Inferior parietal cortex (tissue), 1 donor: ENCODE measurements around the gene ZSCAN18.
A peak's percentile ranks its signal among the peaks of the same experiment; 100 is the strongest.

Experiments
- DNase-seq: peaks from one replicate; pipeline ENCODE4 v3.0.0-alpha.2; 2016; ENCODE audit errors: extremely low spot score

ZSCAN18 gene

DNA sequence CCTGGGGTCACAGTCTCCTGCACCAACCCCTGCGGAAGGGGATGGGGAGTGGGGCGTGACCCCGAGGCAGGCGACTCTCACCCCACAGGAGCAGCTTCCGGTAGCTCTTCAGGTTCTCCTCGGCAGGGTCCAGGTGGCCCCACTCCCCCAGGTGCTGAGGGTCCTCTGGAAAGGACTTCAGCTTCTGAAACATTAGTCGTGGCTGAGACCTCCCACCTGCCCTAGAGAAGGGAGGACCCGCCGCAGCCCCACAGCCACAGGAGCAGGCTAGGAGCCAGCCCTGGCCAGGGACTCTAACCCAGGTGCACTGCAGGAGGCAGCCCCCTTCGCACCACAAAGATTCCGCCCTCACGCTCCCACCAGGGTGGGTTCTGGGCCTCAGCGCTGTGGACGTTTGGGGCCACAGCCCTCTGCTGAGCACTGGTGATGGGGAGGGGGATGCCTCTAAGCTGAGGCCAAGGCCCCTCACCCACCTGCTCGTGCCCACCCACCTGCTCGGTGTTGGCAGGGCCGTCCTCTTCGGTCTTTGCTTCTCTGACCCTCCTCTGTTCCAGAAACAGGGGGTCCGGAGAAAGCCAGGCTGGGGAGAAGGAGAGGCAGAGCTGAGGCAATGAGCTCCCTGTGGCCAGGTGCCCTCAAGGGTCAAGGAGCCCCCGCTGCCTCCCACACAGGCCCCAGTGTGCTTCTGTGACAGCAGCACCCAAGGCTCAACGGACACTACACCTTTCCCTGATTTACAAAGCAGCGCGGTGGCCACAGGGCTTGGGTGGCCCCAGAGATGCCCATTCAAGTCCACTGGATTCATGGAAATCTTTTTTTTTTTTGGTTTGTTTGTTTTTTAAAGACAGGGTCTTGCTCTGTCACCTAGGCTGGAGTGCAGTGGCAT is 11.0 kb downstream of the ZSCAN18 start:
- no peak for DNase-seq

DNA sequence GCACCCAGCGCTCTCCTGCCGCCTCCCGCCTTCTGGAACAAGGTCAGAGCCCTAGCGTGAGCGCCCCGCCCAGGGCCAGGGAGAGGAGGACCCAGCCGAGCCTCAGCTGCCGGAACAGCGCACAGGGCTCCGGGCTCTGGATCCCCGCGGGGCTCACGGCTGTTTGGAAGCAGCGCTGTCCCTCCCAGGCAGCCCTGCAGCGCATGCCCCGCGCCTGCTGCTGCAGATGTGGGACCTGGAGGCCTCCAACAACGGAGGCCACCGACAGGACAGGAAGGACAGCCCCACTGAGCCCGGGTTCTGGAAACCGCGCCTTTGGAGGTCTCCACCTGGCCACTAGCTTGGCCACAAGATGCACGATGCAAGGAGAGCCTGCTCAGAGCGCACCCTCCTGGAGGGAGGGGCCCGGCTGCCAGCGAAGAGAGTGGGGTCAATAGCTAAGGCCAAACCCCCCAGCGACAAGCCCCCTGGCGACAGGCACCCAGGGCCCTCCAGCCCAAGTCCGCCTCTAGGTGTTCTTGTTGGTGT is 12.6 kb downstream of the ZSCAN18 start:
- DNase-seq = no peak

DNA sequence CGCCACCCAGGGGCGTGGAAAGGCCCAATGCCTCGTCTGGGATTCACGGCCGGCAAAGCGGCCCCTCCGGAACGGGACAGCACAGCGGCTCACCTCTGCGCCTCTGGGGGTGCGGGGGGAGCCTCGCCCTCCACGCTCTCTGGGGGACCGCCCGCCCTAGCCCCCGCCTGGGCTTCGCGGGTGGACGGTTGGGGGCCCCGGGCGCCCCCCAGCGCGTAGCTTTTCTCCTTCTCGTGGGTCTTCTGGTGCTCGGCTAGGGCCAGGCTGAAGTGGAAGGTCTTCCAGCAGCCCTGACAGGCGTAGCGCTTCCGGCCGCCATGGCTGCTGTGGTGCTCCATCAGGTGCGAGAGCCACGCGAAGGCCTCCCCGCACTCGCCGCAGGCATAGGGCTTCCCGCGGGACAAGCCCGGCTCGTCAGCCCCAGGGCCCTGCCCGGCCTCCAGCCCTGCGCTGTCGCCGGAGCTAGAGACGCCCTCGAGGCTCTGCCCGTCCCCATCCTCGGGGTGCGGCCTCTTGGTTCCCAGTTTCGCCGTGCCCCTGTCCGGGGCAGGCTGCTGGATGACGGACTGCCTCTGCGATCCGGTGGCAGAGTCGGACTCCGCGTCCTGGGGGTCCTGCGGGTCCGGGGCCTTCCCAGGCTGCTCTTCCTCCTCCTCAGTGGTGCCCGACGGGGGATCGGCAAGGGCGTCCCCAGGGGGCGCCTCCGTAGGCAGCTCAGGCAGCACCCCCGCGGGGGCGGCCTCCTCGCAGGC is 13.3 kb downstream of the ZSCAN18 start:
- DNase-seq = no peak

DNA sequence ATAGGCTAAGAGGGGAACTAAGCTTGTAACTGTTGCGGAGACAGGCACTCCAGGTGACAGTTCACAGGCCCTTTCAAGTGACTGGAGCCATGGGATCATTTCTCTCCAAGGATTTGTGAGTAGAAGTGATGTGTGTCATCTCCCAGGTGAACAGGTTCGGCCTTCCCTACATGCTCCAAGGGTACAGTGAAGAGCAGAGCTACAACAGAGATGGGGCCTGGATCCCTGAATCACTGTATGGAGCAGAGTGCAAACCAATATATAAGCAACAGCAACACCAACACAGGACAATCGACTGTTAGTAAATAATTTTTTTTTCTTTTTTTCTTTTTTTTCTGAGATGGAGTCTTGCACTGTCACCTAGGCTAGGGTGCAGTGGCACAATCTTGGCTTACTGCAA is 15.0 kb downstream of the ZSCAN18 start:
- no peak for DNase-seq

DNA sequence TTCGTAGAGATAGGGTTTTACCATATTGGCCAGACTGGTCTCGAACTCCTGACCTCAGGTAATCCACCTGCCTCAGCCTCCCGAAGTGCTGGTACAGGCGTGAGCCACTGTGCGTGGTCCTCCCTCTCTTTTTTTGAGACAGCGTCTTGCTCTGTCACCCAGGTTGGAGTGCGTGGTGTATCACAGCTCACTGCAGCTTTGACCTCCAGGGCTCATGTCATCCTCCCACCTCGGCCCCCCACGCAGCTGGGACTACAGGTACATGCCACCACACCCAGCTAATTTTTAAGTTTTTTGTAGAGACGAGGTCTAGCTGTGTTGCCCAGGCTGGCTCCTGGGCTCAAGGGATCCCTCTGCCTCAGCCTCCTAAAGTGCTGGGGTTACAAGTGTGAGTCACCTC is 18.2 kb downstream of the ZSCAN18 start:
- DNase-seq = no peak

GRCh38 chr19:58067240-58067912 is 30.7 kb downstream of the ZSCAN18 start:
- DNase-seq = no peak

DNA sequence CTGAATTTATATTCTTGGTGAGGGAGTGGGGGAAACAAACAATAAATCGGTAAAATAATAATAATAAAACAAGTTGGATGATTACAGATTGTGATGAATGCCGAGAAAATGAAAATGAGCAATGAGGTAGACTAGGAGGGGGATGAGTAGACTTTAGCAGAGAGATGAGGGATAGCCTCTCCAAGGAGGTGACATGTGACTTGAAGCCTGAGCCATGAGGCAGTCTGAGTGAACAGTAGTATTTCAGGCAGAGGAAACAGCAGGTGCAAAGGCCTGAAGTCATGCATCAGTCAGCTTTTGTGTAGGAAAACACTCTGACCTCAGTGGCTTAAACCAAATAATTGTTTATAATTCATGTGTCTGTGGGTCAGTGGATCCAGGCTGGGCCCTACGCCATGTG is 34.3 kb downstream of the ZSCAN18 start:
- DNase-seq = no peak

DNA sequence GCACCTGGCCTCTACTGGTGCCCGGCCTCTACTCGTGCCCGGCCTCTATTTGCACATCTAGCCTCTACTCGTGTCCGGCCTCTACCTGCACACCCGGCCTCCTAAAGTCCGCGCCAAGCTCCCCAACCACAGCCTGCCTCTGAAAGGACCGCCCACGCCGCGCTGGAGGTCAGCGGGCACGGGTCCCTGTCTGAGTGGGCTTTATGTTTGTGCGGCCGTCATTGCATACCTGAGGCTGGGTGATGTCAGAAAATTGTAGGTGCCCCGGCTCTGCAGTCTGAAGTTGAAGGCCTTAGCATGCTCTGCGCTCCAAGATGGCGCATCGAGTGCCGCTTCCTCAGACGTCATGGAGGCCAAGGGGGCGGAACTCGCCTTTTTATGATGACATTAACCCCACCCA is 37.8 kb downstream of the ZSCAN18 start:
- DNase-seq = no peak

DNA sequence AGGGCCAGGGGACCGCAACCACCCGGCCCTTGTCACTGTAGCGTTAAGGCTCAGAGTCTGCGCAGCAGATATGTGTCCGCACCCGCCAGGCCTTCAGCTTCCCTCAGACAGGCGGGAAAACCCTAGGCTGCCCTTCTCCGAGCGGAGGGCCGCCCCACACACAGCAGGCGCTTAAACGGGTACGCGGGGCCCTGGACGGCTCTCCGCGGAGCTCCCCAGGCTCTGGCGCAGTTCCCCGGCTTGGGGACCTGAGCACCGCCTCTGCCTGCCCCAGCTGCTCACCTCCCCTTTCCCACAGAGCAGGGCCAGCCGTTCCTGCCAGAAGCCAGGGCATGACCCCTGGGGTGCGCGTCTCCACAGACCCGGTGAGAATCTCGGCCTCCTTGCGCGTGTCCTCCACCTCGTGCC is 38.4 kb downstream of the ZSCAN18 start:
- DNase-seq = no peak

- DNase-seq = peak; percentile 81
Observed at GRCh38 chr19:58059003-58059670, 38.9 kb downstream of the ZSCAN18 start, which contains the start of gene ZNF135. TSS of gene ZNF135 (plus strand) at chr19:58059282. CDS start at chr19:58060003, 721 bp downstream.

GRCh38 chr19:58058467-58058866 is 39.6 kb downstream of the ZSCAN18 start:
- DNase-seq = no peak

DNA sequence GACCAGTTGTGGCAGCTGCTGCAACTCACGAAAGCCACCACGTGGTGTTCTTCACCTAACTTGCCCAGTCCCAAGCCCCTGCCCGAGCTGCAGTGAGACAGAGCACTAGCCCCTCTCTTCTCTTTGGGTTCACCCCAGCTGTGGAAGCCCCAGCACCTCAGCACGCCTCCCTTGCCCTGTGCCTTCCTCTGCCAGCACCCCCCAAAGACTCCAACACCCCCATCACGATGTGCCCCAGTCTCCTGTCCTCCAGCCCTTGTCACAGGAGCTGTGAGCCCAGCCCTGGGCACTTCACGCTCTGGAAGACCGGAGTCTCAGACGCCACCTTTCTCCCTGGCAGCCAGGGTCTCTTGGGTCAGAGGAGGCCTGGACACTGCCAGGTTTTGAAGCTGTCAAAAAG is 41.2 kb downstream of the ZSCAN18 start:
- no peak for DNase-seq

- DNase-seq = no peak
Observed at GRCh38 chr19:58056261-58056660, 41.8 kb downstream of the ZSCAN18 start.

GRCh38 chr19:58054901-58055874 is 42.8 kb downstream of the ZSCAN18 start:
- peak; percentile 59 for DNase-seq

DNA sequence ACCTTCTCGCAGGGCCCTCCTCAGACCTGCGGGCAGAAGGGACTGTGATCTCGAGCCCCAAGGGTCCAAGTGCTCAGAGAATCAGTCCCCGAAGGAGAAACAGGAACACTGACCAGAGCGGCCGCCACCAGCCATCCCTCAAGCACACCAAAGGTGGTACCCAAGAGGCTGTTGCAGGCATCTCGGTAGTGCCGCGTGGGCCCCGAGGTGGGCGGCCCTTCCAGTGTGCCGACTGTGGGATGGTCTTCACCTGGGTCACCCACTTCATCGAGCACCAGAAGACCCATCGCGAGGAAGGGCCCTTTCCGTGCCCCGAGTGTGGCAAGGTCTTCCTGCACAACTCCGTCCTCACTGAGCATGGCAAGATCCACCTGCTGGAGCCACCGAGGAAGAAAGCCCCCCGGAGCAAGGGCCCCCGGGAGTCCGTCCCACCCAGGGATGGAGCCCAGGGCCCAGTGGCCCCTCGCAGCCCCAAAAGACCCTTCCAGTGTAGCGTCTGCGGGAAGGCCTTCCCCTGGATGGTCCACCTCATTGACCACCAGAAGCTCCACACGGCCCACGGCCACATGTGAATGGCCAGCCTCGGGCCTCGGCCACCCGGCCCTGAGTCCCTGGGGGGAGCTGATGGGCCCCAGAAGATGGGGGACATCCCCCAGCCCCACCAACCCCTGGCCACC is 44.4 kb downstream of the ZSCAN18 start:
- DNase-seq = no peak

DNA sequence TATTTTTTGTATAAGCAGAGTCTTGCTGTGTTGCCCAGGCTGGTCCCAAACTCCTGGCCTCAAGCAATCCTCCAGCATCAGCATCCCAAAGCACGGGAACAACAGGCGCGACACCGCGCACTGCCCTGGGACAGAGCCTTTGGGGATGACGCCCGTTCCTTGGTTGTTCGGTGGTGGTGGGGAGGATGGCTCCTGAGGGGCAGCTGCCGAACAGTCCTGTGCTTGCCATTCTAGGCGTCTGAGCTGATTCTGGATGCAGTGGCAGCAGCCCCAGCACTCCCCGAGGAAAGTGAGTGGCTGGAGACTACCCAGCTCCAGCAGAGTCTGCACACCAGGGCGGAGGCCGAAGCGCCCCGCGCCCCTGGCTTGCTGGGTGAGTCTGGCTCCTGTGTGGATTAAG is 45.8 kb downstream of the ZSCAN18 start:
- DNase-seq = no peak

DNA sequence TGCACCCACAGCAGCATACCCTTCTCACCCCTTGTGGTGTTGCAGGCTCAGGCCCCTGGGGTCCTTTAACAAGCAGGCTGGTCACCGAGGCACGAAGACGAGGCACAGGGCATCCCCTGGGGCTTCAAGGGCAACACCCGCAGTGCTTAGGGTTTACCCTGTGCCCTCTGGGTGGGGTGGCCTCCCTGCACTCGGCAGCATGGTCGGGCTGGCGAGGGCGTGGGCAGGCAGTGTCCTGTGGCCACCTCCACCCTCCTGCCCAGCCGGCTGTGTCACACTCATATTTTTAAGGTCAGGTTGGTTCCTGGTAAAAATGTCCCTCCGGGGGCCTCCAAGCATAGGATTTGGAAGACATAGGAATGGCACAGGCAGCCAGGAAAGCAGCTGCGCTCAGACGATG is 50.4 kb downstream of the ZSCAN18 start:
- no peak for DNase-seq

DNA sequence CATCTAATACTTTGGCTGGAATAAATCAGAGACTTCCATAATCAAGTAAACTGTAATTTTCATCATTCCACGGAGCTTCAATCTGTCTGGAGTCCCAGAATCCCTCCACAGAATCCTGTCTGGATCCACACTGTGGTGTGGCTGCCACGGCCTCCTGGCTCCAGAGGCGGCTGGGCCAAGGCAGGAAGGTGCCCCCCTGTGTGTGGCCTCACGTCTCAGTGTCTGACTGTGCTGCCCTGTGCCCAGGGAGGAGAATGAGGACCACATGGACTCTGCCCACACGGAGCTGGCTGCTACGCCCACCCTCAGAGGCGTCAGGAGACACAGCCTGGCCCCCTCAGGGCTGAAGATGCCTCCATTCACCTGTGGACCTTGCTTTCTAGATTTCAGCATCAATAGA is 51.2 kb downstream of the ZSCAN18 start:
- DNase-seq = no peak

DNA sequence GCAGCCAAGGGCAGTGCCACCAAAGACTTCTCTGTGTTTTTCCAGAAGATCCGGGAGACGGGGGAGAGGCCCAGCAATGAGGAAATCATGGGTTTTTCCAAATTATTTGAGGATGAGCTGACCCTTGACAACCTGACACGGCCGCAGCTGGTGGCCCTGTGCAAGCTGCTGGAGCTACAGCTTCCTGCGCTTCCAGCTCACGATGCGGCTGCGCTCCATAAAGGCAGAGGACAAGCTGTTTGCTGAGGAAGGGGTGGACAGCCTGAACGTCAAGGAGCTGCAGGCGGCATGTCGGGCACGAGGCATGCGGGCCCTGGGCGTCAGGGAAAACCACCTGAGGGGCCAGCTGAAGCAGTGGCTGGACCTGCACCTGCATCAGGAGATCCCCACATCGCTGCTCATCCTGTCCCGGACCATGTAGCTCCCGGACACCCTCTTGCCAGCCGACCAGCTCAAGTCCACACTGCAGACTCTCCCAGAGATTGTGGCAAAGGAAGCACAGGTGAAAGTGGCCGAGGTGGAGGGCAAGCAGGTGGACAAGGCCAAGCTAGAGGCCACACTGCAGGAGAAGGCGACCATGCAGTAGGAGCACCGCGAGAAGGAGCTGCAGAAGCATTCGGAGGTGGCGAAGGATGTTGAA is 52.5 kb downstream of the ZSCAN18 start:
- DNase-seq = no peak
